IMR-90 (cell line): Measurements from ENCODE around the gene ITIH2. TPM values are rescaled to one million over a fixed set of nuclear protein-coding genes. Genes with fewer than 3 reads are reported as not detected.

Source experiments
- ATAC-seq: fragments of 200-7000 bp; cut with Tn5 transposase; 2 replicates; pipeline ENCODE4 v1.9.1; 2020; ENCODE audit warnings: low read depth, mild to moderate bottlenecking, moderate library complexity
- BruUV-seq: library from RNA; stranded (reverse); fragments of 400-500 nt; replicated peaks from 2 replicates; lab custom pipeline; 2021; lab: Mats Ljungman, UMichigan
- CTCF ChIA-PET: fragments of 300-600 bp; formaldehyde crosslinking; extraction: SDS; loops from one replicate; lab custom pipeline; 2021; ENCODE audit warnings: antibody characterized with exemption; lab: Yijun Ruan, JAX
- POLR2A ChIA-PET: fragments of 300-600 bp; sonication (Branson Sonifier 250); formaldehyde crosslinking; loops from one replicate; lab custom pipeline; 2022; ENCODE audit warnings: antibody characterized with exemption; ENCODE audit not compliant: unreplicated experiment; lab: Charles Lee
- DNase-seq: peaks from one replicate; pipeline ENCODE4 v3.0.0; 2013
- H2AFZ ChIP-seq: replicated peaks from 2 replicates; pipeline ENCODE3; 2013; ENCODE audit warnings: low read length, mild to moderate bottlenecking; ENCODE audit not compliant: poor library complexity
- H2AK5ac ChIP-seq: 2 replicates; pipeline ENCODE4 v1.6.1; 2013; ENCODE audit warnings: low read depth, low read length, inconsistent platforms
- H2AK9ac ChIP-seq: replicated peaks from 2 replicates; pipeline ENCODE3; 2013; ENCODE audit warnings: mild to moderate bottlenecking, low read depth, low read length, moderate library complexity; ENCODE audit not compliant: poor library complexity
- H2BK120ac ChIP-seq: 2 replicates; pipeline ENCODE4 v1.6.1; 2013; ENCODE audit warnings: low read depth, low read length, inconsistent platforms
- H2BK15ac ChIP-seq: 3 replicates; pipeline ENCODE4 v1.6.1; 2013; ENCODE audit warnings: low read depth, low read length, inconsistent platforms
- H2BK20ac ChIP-seq: 2 replicates; pipeline ENCODE4 v1.6.1; 2013; ENCODE audit warnings: low read depth, mild to moderate bottlenecking, inconsistent platforms, low read length, moderate library complexity
- H2BK5ac ChIP-seq: 2 replicates; pipeline ENCODE4 v1.6.1; 2013; ENCODE audit warnings: mild to moderate bottlenecking, low read depth, low read length, inconsistent platforms; ENCODE audit not compliant: poor library complexity, severe bottlenecking
- H3K14ac ChIP-seq: replicated peaks from 2 replicates; pipeline ENCODE4 v1.6.1; 2013; ENCODE audit warnings: low read depth, low read length, inconsistent platforms
- H3K18ac ChIP-seq: 2 replicates; pipeline ENCODE4 v1.6.1; 2013; ENCODE audit warnings: low read depth, low read length, control low read depth
- H3K23ac ChIP-seq: 2 replicates; pipeline ENCODE4 v1.6.1; 2013; ENCODE audit warnings: low read depth, low read length, inconsistent platforms
- H3K27ac ChIP-seq: 2 replicates; pipeline ENCODE4 v1.5.1; 2013; ENCODE audit warnings: mild to moderate bottlenecking, control low read depth, low read length; ENCODE audit not compliant: insufficient read depth
- H3K27me3 ChIP-seq: 2 replicates; pipeline ENCODE4 v1.6.1; 2013; ENCODE audit warnings: low read length; ENCODE audit not compliant: control insufficient read depth, insufficient read depth
- H3K36me3 ChIP-seq: 2 replicates; pipeline ENCODE4 v1.6.1; 2013; ENCODE audit warnings: low read length, mixed read lengths; ENCODE audit not compliant: control insufficient read depth, insufficient read depth
- H3K4ac ChIP-seq: 2 replicates; pipeline ENCODE4 v1.6.1; 2013; ENCODE audit warnings: low read depth, low read length, inconsistent platforms
- H3K4me1 ChIP-seq: 2 replicates; pipeline ENCODE4 v1.6.1; 2013; ENCODE audit warnings: low read length, mixed read lengths; ENCODE audit not compliant: control insufficient read depth, insufficient read depth
- H3K4me2 ChIP-seq: 2 replicates; pipeline ENCODE4 v1.6.1; 2013; ENCODE audit warnings: low read depth, mild to moderate bottlenecking, control low read depth, low read length, moderate library complexity
- H3K4me3 ChIP-seq: 2 replicates; pipeline ENCODE4 v1.5.1; 2013; ENCODE audit warnings: low read depth, mild to moderate bottlenecking, control low read depth, low read length, moderate library complexity; ENCODE audit not compliant: insufficient read depth
- H3K56ac ChIP-seq: 2 replicates; pipeline ENCODE4 v1.6.1; 2013; ENCODE audit warnings: low read length, inconsistent platforms; ENCODE audit not compliant: insufficient read depth; ENCODE audit errors: extremely low read depth
- H3K79me1 ChIP-seq, 2 experiments: 2 replicates each; pipeline ENCODE4 v1.6.1; 2013; ENCODE audit warnings: low read length in 2 of 2, inconsistent platforms in 1 of 2, low read depth in 1 of 2
- H3K9ac ChIP-seq: 2 replicates; pipeline ENCODE4 v1.6.1; 2013; ENCODE audit warnings: low read depth, low read length, control low read depth
- H3K9me1 ChIP-seq: 2 replicates; pipeline ENCODE4 v1.6.1; 2013; ENCODE audit warnings: low read length, inconsistent platforms; ENCODE audit not compliant: insufficient read depth
- H3K9me3 ChIP-seq: 2 replicates; pipeline ENCODE4 v1.6.1; 2013; ENCODE audit warnings: low read length; ENCODE audit not compliant: control insufficient read depth, insufficient read depth
- H4K20me1 ChIP-seq: 2 replicates; pipeline ENCODE4 v1.6.1; 2013; ENCODE audit warnings: low read length, inconsistent platforms; ENCODE audit not compliant: insufficient read depth
- H4K5ac ChIP-seq: 2 replicates; pipeline ENCODE4 v1.6.1; 2013; ENCODE audit warnings: mild to moderate bottlenecking, low read depth, low read length, control low read depth
- H4K8ac ChIP-seq, 2 experiments: 2 replicates each; pipeline ENCODE4 v1.6.1; 2013; ENCODE audit warnings: low read depth in 2 of 2, low read length in 2 of 2, control low read depth in 1 of 2, inconsistent platforms in 1 of 2
- H4K91ac ChIP-seq: 2 replicates; pipeline ENCODE4 v1.6.1; 2013; ENCODE audit warnings: low read depth, low read length, inconsistent platforms; ENCODE audit not compliant: insufficient read depth
- FOS ChIP-seq: fragments of 150-350 bp; IDR thresholded peaks from 2 replicates; pipeline ENCODE4 v1.6.1; 2016; ENCODE audit warnings: low read depth, low read length
- MAFK ChIP-seq: IDR thresholded peaks from 2 replicates; pipeline ENCODE4 v1.6.1; 2012; ENCODE audit warnings: low read depth, low read length, improper control_type of control experiment
- MXI1 ChIP-seq: IDR thresholded peaks from 2 replicates; pipeline ENCODE4 v1.6.1; 2012; ENCODE audit warnings: low read depth, mild to moderate bottlenecking, low read length, moderate library complexity, borderline replicate concordance
- RAD21 ChIP-seq: IDR thresholded peaks from 2 replicates; pipeline ENCODE4 v1.6.1; 2012; ENCODE audit warnings: low read length, improper control_type of control experiment
- WGBS, 2 experiments: methylation state at CpG; one replicate each; pipeline versions ENCODE4 v1.1.5 to v1.1.7; 2013; ENCODE audit warnings: missing lambda C conversion rate in 2 of 2; ENCODE audit not compliant: insufficient read length in 1 of 2; ENCODE audit errors: extremely low coverage in 2 of 2; 5-methylcytosine and 5-hydroxymethylcytosine counted together
- dilution Hi-C: fragments of 300-500 bp; cut with HindIII; formaldehyde crosslinking; loops from one replicate; pipeline ENCODE4 v1.14.3; 2018; ENCODE audit warnings: low sequenced_read_pairs; ENCODE audit not compliant: unreplicated experiment
- in situ Hi-C: fragments of 300-500 bp; cut with MboI; formaldehyde crosslinking; loops from 3 replicates; pipeline ENCODE4 v1.14.3; 2019; ENCODE audit warnings: low sequenced_read_pairs, inconsistent platforms, mixed read lengths
- intact Hi-C: fragments of 100-400 bp; cut with micrococcal nuclease; formaldehyde crosslinking; loops from 2 replicates; pipeline ENCODE4 v1.10.0; 2022
- polyA plus RNA-seq, 3 experiments: library from polyadenylated mRNA; depleted of rRNA; stranded (reverse); fragments of >200 nt; gene quantifications; 2 replicates each; pipeline ENCODE4 v1.2.3, GENCODE V29; 2012; ENCODE audit warnings: low replicate concordance in 1 of 3
- total RNA-seq: library from RNA; depleted of rRNA; stranded (reverse); fragments of >200 nt; gene quantifications from 2 replicates; pipeline ENCODE4 v1.2.3, GENCODE V29; 2012

Gene ITIH2
- total and polyA plus RNA-seq, 2 of the 4 experiments (the other 2 are of a cell fraction) = not detected

DNA sequence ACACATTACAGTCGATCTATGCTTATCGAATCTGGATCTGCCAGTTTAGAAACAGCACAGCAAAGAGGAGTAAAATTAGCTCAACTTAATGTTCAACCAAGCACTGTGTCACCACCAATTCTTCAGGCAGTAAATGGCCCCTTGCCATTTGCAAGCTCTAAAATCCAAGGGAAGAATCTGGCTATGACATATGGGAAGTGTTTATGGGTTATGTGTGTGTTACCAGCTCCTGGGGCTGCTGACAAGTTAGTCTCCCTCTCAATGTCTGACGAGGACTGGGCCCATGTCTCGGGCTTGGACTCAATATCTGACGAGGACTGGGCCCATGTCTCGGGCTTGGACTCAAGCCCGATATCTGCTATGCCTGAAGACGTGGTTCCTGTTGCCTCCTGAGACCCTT, 5.7 kb upstream of the ITIH2 start:
- Histone ChIP-seq H3K9me1 (no peaks in the 10 kb centered on the region), H2AFZ (peak overlapping the region; percentile 32), H4K8ac (no peak overlapping the region), H2AK5ac (no peak overlapping the region), H3K36me3 (no peaks in the 10 kb centered on the region), H4K20me1 (no peaks in the 10 kb centered on the region), H2BK15ac (no peak overlapping the region), H3K27me3 (no peaks in the 10 kb centered on the region), H3K23ac (no peak overlapping the region), H4K5ac (no peak overlapping the region), H3K4me3 (no peak overlapping the region), H3K79me1 (no peaks in the 10 kb centered on the region), H2BK120ac (no peak overlapping the region), H2AK9ac (no peak overlapping the region), H3K4me2 (no peak overlapping the region), H2BK20ac (no peak overlapping the region), H3K18ac (no peak overlapping the region), H2BK5ac (no peak overlapping the region), H3K56ac (no peak overlapping the region), H4K91ac (no peak overlapping the region), H3K4me1 (no peaks in the 10 kb centered on the region), H3K14ac (no peak overlapping the region), H3K9me3 (no peaks in the 10 kb centered on the region), H3K27ac (no peak overlapping the region), H3K9ac (no peak overlapping the region), H3K4ac (no peak overlapping the region)
- no TSS peak for BruUV-seq
- in situ Hi-C loops = no loop called here
- ChIA-PET CTCF (interaction anchor here (1.0 kb wide), 1 partner anchor 10 kb away, joined by 3 read pairs; no protein-coding TSS in a partner anchor), POLR2A (no interaction called here)
- DNase-seq (no peak), ATAC-seq (no peak)
- WGBS, 2 experiments = 38% methylated on average over 4 of the region's 8 CpGs; no CpG with 5 or more reads in 1 of the 2 experiments
- TF ChIP-seq MAFK (no peak), FOS (no peak), RAD21 (no peak), MXI1 (no peak)
- intact Hi-C loops = no loop called here
- dilution Hi-C loops = no loop called here
